Activated T-helper 1 cell treated with Interleukin-2 at 50 U/mL for 16 hours (primary cell): Measurements from ENCODE around the gene HK1.
"Not testable (repeated sequence)": the region's sequence is repeated elsewhere in the genome, so short reads cannot be mapped to it uniquely, and the experiment has no call there.

Experiments used
- DNase-seq: peaks from one replicate; pipeline ENCODE4 v3.0.0-alpha.2; 2020; ENCODE audit warnings: low read depth

The HK1 gene

DNA sequence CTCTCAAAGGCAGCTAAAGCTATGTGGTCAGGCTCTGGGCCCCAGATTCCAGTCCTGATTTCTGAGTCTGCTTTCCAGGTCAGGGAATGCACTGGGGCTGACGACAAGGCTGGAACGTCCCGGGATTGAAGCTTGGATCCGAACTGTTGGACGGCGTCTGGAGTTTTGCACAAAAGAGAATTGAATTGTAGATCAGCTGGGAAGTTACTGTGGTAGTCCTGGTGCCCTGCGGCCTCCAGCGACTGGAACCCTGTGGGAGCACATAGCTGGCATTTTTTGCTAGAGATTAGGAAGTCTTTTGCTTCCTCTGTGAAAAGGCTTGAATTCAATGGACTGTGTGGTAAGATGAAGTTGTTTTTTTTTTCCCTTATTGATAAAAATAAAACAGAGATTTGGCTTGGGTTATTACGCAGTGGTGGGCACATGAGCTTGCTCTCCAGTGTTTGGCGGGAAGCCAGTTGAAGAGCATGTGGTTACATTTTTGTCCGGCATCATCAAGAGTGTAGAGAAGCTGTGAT lies at the start of gene HK1:
Gene HK1 (plus strand): TSS at position 51 of the 518 bp plus-strand sequence.
- DNase-seq, result no peak

DNA sequence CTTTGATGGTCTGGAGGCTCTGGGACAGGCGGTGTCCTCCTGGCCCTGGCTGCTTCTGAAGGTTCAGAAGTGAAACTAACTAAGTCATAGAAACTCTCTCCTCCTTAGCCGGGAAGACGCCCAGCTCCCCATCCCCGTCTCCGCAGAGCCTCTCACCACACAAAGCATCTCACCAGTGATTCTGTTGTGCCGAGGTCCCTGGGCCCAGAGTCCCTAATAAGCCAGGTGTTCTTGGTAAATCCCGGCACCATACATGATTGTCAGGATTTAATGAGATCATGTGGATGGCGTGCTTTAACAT lies 48.7 kb upstream of the HK1 start:
- DNase-seq, result no peak

DNA sequence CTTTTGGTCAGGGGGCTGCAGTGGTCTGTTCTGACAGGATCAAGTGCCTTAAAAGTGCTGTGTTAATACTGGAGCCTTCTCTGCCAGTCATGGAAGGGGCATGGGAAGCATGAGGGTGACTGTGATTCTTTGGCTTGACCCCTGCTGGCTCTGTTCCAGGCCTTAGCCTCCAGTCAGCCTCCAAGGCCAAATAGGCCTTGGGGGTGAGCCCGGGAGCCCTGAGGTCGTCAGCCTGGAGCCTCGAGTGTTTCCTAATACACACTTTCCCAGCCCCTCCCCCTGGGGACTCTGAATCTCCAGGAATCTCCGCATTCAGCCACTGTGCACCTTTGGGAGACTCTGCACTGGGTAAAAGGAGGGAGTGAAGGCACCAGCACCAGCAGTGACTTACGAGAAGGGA lies 48.2 kb upstream of the HK1 start:
- no peak for DNase-seq

DNA sequence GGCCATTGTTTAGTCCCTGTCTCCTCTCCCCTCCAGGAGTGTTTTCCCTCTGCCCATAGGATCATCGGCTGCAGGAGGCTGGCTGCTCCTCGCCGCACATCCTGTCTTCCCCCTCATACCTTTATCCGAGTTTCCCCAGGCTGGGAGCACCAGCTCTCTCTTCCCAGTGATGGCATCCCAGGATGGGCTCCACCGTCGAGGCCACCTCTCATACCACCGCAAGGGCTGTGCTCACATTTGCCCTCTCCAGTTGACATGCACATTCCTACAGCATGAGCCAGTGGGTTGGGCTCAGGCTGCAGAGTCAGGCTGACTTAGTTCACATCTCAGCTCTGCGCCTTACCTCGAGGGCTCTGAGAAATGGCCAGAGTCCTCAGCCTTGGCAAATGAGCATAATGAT lies 46.0 kb upstream of the HK1 start:
- DNase-seq, result no peak

DNA sequence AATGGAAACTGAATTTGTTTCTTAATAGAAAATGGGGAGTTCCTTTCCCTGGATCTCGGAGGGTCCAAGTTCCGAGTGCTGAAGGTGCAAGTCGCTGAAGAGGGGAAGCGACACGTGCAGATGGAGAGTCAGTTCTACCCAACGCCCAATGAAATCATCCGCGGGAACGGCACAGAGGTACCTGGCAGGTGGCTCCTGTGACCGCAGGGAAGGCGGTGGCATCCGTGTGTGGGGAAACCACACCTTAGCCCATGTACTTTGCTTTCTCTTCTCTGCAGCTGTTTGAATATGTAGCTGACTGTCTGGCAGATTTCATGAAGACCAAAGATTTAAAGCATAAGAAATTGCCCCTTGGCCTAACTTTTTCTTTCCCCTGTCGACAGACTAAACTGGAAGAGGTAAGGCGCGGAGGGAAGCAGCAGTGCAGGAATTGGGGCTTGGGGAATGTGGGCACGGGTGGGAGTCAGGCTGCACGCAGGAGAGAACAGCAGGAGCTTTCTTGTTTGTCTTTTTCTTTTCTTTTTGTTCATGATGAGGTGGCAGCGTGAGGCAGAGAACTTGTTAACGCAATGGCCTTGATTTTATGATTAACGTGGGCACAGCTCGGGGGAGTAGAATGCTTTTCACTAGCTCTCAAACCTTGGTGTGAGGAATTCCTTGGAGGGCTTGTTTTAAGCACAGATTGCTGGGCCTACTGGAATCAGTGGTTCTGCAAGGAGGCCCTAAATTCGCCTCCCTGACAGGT lies 45.4 kb upstream of the HK1 start:
- DNase-seq, result no peak

DNA sequence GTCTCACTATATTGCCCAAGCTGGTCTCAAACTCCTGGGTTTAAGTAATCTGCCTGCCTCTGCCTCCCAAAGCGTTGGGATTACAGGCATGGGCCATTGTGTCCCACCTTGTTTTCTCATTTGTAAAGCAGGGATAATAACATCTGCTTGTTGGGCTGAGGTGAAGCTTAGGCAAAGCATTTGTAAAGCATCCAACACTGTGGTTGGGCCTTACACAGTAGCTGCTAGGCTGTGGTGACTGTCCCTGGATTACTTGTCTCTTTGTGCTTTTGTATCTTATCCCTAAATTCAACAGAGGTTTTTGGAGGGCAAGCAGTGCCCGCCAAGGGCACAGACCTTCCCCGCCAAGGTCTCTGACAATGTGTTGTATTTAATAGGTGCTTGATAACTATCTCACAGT lies 43.8 kb upstream of the HK1 start:
- no peak for DNase-seq

DNA sequence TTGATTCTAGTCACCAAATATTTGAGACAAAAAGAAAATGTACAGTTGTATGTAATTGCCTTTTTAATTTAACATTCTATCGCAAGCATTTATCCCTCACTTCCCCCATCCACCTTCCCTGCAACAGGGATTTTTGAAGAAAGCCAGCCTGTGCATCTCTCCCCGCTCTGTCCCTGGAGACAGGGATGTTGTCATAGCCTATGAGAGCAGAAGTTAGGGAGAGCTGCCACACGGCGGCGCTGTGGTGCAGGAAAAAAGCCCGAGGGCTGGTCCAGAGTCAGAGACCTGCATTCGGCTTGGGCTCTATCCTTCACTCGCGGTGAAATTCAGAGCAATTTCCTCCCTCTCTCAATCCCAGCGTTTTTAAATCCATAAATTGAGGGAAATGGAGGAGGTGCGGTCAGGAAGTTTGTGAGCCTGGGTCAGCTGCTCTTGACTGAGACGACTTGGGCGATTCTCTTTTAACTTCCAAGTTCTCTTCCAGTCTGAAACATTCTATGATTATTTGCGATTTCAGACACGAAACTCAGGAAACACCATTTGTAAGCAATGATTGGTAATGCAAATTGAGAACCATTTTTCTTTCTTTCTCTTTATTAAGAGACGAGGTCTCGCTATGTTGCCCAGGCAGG lies 40.7 kb upstream of the HK1 start:
- peak; percentile 75 for DNase-seq

DNA sequence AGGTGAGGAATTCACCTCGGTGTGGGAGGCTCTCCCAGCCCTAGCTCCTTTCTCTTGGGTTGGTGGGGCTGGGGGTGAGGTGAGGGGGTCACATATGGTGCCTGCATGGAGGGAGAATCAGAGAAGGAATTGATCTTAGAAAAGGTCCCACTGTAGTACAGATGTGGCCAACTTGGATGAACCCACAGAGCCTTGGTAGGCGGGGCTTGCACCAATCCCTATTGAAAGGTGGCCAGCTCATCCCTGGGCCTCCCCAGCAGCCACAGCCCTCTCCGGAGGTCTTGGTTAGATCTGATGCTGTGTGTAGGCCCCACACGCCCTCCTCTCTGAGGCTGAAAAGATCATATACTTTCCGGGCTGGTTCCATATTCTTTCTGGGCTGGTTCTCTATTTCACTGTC lies 39.2 kb upstream of the HK1 start:
- no peak for DNase-seq

DNA sequence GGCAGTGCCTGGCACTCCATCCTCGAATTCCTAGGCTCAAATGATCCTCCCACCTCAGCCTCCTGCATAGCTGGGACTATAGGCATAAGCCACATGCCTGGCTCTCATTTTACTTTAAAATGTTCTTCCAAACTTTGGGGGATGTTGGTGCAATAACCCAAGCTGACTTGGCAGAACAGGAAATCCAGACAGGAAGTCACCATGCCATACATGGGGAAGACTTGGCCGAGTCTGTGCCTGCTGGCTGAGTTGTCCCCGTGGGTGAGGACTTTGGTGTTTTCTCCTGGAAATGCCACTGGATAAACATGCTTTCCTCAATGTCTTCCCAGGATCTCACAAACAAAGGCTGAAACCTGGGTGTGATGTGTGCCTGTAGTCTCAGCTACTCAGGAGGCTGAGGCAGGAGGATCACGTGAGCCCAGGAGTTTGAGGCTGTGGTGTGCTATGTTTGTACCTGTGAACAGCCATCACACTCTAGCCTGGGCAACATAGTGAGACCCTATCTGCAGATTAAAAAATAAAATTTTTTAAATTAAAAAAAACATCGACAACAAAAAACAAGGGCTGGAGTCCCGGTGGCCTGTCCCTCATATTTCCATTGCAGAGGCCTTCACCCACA lies 38.4 kb upstream of the HK1 start:
- DNase-seq, result no peak

DNA sequence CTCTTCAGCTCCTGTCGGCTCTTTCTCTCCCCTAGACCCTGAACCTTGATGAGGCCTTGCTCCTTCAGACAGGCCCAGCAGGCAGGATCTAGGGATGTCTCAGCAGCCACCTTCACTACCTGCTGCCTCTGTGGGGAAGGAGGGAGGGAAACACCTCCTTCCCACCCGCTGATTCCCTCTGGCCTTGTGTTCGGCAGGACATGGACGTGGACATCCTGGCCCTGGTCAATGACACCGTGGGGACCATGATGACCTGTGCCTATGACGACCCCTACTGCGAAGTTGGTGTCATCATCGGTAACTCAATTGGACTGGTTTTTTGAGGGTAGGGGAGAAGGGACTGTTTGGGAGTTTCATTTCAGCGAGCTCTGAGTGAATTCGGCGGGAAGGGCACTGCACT lies 37.8 kb upstream of the HK1 start:
- no peak for DNase-seq

DNA sequence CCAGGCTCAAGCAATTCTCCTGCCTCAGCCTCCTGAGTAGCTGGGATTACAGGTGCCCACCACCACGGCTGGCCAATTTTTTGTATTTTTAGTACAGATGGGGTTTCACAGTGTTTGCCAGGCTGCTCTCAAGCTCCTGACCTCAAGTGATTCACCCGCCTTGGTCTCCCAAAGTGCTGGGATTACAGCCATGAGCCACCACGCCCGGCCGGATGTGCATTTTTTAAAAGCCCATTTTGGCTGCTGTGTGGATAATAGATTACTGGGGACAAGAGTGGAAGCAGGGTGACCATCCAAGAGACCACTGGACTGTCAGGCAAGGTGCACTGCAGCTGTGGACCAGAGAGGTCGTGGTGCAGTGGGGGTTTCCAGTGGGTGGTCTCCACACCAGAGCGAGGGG lies 36.7 kb upstream of the HK1 start:
- DNase-seq, result no peak

DNA sequence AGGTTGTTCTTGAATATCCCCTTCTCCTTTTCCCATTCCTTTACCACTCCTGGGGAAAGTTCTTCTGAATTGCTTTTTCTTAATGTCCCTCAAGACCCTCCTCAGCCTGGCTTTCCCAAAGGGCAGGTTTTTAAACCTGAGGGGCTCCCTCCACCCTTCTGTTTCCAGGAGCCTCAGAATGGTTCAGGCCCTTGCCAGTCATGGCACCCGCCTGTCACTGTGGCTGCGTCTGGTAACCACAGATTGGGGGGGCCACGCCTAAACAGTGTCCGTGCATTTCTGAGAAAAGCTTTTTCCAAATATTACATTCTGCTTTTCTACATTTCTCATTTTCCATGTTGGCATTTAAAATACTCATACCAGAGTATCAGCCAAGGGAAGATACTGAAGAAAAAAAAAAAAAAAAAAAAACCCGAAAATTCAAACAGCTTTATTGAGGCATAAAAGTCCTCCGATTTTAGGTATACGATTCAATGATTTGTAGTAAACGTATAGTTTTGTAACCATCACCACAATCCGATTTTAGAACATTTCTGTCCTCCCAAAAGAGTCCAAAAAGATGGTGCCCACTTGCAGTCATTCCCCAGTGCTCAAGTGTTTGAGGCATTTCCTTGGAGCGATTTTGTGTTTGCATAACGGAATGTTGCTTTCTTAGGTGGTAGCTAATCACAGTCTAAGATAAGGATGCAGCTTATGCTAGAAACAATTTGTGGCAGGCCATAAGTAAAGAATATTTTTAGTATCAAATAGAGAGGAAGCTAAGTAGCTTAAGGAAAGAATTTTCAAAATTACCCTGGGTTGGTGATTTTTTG lies 36.0 kb upstream of the HK1 start:
- no peak for DNase-seq

DNA sequence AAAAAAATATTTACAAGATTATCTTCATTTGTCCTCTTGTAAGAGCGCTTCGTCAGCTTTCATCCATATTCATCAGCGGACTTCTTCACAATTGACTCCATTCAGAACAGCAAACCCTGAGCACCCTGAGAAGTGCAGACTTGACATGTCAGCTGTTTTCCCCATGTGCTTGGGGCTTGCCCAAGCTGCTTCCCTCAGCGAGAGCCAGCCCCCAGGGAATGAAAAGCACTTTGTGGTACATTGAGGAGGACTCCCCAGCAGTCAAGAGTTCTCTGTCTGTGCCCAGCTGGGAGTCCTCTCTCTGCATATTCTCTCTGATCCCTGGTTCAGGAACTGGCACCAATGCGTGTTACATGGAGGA lies 35.5 kb upstream of the HK1 start:
- DNase-seq, result no peak

DNA sequence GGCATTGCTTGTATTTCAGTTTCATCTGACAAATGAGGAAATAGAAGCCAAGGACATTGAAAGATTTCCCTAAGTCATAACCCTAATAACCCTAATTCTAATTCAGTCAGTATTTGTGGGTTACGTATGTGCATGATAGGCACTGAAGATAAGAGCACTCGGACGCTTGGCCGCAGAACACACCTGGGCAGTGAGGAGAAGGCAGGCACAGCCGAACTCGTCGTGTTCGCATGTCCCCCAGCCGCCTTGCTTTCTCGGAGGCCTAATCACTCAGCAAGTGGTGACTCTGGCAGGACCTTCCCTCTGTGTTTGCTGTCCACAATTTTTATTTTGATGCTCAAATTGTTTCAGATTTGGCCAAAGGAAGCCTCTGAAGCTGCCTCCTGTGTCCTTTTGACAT lies 34.5 kb upstream of the HK1 start:
- DNase-seq, result no peak

DNA sequence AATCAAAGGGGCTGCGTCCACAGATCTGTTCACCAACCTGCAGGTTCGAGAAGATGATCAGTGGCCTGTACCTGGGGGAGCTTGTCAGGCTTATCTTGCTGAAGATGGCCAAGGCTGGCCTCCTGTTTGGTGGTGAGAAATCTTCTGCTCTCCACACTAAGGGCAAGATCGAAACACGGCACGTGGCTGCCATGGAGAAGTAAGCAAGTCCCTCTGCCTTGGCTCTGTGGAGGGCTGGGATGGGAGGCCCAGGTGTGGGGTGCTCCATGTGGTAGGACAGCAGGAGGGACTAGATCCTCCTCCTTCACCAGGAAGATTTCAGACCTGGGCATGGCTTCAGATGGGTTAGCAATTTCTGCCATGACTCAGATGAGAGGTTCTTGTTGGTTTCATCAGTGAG lies 32.3 kb upstream of the HK1 start:
- DNase-seq, result no peak

DNA sequence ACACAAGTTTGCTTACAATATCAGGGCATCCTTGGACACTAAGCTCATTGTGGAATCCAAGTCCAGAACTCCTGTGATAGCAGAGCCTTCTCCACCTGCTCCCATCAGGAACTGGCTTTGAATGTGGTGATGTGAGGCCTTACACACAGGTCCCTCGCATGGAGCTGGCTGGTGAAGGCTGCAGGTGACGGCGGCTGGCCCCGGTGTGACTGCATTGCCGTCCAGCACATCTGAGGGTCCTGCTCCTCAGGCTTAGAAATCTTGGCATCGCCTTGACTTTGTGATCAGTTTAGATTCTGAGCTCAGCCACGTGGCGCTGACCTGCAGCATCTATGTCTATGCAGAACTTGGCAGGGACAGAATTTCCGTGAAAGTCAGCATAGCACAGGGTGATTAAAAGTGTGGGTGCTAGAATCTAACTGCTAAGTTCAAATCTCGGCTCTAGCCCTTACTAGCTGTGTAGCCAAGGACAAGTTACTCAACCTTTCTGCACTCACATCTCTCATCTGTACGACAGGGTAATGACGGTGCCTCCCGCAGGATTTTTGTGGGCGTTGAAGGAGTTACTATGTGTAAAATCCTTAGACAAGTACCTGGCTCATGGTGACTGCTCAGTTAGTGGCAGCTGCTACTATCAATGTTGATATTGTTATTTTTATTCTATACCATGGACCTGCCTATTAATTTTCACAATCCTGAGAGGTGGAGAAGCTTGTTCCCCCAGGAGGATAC lies 31.5 kb upstream of the HK1 start:
- DNase-seq, result no peak

DNA sequence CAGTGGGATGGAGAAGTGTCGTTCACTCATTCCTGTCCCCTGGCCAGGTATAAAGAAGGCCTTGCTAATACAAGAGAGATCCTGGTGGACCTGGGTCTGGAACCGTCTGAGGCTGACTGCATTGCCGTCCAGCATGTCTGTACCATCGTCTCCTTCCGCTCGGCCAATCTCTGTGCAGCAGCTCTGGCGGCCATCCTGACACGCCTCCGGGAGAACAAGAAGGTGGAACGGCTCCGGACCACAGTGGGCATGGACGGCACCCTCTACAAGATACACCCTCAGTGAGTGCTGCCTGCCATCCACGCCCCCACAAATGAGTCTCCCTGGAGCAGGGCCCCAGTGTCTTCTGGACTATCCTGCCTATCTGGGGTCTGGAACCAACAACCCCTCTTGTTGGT lies 31.0 kb upstream of the HK1 start:
- DNase-seq, result no peak

DNA sequence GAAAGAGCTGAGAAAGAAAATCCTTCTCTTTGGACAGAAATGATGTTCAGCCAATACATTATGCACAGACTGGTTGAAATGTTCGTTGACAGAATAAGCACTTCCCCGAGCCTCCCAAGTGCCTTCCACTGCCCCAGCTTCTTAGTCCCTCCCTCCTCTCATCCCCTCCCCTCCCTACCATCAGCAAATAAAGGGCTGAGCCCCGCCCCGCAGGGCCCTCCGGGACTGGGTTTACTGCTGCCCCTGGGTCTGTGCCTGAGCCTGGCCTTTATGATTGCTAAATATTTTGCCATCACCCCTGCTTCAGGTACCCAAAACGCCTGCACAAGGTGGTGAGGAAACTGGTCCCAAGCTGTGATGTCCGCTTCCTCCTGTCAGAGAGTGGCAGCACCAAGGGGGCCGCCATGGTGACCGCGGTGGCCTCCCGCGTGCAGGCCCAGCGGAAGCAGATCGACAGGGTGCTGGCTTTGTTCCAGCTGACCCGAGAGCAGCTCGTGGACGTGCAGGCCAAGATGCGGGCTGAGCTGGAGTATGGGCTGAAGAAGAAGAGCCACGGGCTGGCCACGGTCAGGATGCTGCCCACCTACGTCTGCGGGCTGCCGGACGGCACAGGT lies 30.1 kb upstream of the HK1 start:
- no peak for DNase-seq

DNA sequence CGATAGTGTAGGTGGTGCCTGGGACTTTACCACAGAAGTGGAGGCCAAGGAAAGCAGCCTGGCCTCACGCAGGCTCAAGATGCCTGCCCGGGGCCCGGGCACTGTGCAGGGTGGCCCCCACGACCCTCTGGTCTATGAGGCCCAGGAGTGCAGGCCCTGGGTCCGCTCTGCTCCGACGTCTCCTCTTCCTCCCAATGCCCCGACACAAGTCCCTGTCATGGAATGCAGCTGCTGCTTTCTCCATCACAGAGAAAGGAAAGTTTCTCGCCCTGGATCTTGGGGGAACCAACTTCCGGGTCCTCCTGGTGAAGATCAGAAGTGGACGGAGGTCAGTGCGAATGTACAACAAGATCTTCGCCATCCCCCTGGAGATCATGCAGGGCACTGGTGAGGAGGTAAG lies 28.3 kb upstream of the HK1 start:
- no peak for DNase-seq

DNA sequence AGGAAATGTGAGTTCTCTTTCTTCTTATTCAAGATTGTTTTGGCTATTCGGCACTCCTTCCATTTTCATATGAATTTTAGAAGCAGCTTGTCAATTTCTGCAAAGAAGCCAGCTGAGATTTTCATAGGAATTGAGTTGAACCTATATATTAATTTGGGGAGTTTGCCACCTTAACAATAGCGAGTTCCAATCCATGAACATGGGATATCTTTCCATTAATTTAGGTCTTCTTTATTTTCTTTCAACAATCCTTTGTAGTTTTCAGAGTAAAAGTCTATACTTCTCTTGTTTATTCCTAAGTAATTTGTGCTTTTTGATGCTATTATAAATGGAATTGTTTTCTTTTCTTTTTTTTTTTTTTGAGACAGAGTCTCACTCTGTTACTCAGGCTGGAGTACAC lies 26.9 kb upstream of the HK1 start:
- DNase-seq, result not testable (repeated sequence)

DNA sequence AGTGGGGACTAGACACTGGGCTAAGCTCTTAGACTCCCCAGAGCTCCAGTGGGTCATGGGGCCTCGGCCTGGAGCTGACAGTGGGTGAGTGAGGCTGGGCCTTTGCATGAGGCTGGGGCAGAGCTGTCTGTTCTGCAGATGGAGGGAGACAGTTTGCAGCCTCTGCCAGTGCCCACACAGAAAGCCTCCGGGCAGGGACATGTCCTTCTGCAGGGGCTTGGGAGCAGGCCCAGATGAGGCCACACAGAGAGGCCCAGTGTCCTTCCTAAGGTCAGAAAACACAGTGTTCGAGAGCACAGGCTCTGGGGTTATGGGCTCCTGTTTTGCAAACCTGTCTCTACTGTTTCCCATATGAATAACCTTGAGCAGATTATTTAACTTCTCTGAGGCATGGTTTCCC lies 25.1 kb upstream of the HK1 start:
- no peak for DNase-seq

DNA sequence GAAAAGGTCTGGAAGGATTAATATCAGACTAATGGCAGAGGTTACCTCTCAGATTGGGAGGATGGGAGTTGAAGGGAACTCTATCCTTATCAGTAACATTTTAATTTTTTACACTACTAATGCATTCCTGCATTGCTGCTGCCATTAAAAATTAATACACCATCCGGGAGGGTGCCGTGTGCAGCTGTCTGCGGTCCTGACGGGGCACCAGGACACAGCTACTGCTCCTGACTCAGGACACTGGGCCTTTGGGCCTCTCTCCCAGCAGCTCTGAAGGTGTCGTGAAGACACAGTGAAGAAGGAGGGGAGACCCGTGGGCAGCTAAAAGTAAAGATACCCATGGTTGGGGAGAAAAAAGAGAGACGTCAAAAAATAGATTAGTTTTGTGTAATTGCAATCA lies 23.4 kb upstream of the HK1 start:
- no peak for DNase-seq
